ENCODE data around the gene ADARB2. TPM values are rescaled to one million over a fixed set of nuclear protein-coding genes. Genes with fewer than 3 reads are reported as not detected.

Gene ADARB2
- total and polyA plus RNA-seq, 3 donors from 2014 or later = 8.5 to 13.0 (median 10.4) TPM

DNA sequence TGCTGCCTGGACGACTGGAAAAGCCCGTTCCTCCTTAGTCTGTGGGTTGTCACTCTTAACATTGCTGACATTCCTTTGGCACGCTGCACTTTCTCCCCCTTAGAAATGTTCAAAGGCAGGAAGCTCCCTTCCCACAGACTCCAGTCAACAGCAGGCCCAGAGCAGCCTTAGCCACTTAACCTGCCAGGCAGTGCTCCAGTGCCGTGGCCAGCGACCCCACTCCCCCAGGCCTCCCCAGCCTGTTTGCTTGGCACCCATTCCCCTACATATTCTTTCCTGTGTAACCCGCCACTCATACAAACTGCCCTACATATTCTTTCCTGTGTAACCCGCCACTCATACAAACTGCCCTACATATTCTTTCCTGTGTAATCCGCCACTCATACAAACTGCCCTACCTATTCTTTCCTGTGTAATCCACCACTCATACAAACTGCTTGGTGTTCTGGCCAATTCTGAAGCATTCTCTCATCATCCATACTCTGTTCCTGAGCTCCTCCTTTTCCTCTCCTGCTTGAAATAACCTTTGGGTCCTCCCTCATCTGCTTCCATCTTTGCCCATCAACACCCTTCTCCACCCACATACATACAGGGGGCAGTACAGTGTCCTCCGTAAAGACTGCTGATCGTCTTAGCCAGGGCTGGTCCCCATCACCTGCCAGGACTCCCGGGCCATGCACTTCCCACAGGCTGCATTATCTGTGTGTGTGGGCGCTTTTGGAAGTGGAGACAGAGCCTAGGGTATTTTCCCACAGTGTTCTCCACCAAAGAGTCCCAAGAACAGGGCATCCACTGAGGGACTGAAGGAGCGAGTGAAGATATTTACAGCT lies 57.3 kb downstream of the ADARB2 start:
- H3K4me3 ChIP-seq = no peak overlapping the region
- WGBS, 2 donors = 65 to 70% methylated on average over 11 to 13 of the region's 13 CpGs
- no peak for DNase-seq
- no peaks in the 10 kb centered on the region for H3K4me1 ChIP-seq
- no peaks in the 10 kb centered on the region for H3K36me3 ChIP-seq (ENCODE audit: low read depth, missing control alignments)
- intact Hi-C loops (cut with DNase I; ENCODE audit: low total_unique reads) = no loop called here
- no peaks in the 10 kb centered on the region for H3K27me3 ChIP-seq
- no peak overlapping the region for H3K27ac ChIP-seq
- TF ChIP-seq POLR2A (IDR thresholded peaks at IDR 0.05) = no peak
- TF ChIP-seq, protein P1, sequence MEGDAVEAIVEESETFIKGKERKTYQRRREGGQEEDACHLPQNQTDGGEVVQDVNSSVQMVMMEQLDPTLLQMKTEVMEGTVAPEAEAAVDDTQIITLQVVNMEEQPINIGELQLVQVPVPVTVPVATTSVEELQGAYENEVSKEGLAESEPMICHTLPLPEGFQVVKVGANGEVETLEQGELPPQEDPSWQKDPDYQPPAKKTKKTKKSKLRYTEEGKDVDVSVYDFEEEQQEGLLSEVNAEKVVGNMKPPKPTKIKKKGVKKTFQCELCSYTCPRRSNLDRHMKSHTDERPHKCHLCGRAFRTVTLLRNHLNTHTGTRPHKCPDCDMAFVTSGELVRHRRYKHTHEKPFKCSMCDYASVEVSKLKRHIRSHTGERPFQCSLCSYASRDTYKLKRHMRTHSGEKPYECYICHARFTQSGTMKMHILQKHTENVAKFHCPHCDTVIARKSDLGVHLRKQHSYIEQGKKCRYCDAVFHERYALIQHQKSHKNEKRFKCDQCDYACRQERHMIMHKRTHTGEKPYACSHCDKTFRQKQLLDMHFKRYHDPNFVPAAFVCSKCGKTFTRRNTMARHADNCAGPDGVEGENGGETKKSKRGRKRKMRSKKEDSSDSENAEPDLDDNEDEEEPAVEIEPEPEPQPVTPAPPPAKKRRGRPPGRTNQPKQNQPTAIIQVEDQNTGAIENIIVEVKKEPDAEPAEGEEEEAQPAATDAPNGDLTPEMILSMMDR (IDR thresholded peaks at IDR 0.05) = no peak
- no peaks in the 10 kb centered on the region for H3K9me3 ChIP-seq

DNA sequence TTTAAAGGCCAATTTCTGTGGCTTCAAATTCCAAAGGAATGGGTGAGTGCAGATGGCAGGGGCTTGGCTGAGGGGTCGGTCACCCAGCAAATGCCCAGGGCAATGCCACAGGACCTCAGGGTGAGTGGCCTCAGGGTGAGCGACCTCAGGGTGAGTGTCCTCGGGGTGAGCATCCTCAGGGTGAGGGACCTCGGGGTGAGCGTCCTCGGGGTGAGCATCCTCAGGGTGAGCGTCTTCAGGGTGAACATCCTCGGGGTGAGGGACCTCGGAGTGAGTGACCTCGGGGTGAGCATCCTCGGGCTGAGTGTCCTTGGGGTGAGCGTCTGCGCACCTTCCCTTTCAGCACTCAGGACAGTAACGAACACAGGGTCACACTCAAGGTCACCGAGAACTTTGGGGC lies 59.2 kb downstream of the ADARB2 start:
- no peaks in the 10 kb centered on the region for H3K36me3 ChIP-seq (ENCODE audit: low read depth, missing control alignments)
- intact Hi-C loops (cut with DNase I; ENCODE audit: low total_unique reads) = no loop called here
- 76 to 83% methylated on average over 15 of the region's 15 CpGs for WGBS, 2 donors
- H3K27ac ChIP-seq = no peak overlapping the region
- no peak for DNase-seq
- no peaks in the 10 kb centered on the region for H3K9me3 ChIP-seq
- no peaks in the 10 kb centered on the region for H3K27me3 ChIP-seq
- H3K4me3 ChIP-seq = no peak overlapping the region
- TF ChIP-seq, protein P1 (IDR thresholded peaks at IDR 0.05) = no peak
- TF ChIP-seq POLR2A (IDR thresholded peaks at IDR 0.05) = no peak
- no peaks in the 10 kb centered on the region for H3K4me1 ChIP-seq

DNA sequence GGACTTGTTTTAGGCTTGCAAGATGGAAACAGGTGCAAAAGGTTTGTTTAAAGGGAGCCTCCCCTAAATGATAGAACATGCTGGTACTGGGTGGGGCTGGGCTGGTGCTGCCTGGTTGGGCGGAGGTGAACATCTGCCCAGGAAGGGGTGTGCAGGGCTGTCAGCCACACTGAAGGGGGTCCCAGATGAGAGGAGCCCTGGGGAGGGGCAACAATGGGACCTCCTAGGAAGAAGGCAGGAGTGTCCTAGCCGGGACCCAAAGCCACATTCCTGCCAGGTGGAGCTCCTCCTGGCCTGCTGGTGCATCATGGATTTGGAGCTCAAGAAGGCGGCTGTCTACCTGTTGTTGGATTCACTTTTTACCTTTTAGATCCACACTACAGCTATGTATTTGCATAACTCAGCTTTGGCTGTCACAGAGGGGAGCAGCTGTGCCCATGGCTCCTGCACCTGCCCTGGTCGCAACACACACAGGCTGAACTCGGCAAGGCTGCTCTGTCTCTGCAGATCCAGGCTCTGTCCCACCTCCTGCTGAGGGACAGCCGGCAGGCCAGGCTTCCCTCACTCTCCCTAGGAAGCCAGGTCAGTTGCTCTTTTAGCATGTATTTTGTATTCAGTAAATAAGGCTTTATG lies 59.9 kb downstream of the ADARB2 start:
- Histone ChIP-seq H3K27me3 (no peaks in the 10 kb centered on the region), H3K9me3 (no peaks in the 10 kb centered on the region), H3K4me3 (no peak overlapping the region), H3K36me3 (ENCODE audit: low read depth, missing control alignments) (no peaks in the 10 kb centered on the region), H3K27ac (no peak overlapping the region), H3K4me1 (no peaks in the 10 kb centered on the region)
- TF ChIP-seq POLR2A (IDR thresholded peaks at IDR 0.05) = no peak
- TF ChIP-seq, protein P1 (IDR thresholded peaks at IDR 0.05) = no peak
- 70 to 79% methylated on average over 6 of the region's 6 CpGs for WGBS, 2 donors
- no peak for DNase-seq
- intact Hi-C loops (cut with DNase I; ENCODE audit: low total_unique reads) = no loop called here

DNA sequence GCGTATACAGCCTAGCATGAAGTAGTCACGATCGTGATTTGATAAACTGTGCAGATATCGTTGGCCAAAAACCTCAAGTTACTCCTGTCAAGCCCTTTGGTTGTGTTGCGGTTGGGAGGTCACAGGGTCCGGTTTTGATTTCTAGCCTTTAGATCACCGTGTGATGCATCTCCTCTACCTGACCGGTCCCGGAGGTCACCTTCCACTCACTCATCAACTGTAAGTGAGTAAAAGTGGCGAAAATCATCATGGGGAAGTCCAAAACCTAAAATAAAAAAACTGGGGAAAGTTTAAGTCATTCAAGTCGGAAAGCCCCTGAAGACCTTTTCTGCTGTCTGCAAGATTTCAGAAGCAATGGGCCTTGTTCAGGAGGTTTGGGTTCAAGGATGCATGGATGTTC lies 62.8 kb downstream of the ADARB2 start:
- Histone ChIP-seq H3K4me3 (no peak overlapping the region), H3K27ac (no peak overlapping the region), H3K4me1 (no peaks in the 10 kb centered on the region), H3K36me3 (ENCODE audit: low read depth, missing control alignments) (no peaks in the 10 kb centered on the region), H3K27me3 (no peaks in the 10 kb centered on the region), H3K9me3 (no peaks in the 10 kb centered on the region)
- no peak for TF ChIP-seq POLR2A (IDR thresholded peaks at IDR 0.05)
- TF ChIP-seq, protein P1 (IDR thresholded peaks at IDR 0.05) = no peak
- WGBS, 2 donors = 89 to 91% methylated on average over 11 of the region's 11 CpGs
- no peak for DNase-seq
- intact Hi-C loops (cut with DNase I; ENCODE audit: low total_unique reads) = no loop called here

Data from testis (tissue), 3 donors.